ENCODE measurements around the gene GALNS.
"Not testable (repeated sequence)": the region's sequence is repeated elsewhere in the genome, so short reads cannot be mapped to it uniquely, and the experiment has no call there.

The GALNS gene

GRCh38 chr16:88798772-88799455 is 57.8 kb downstream of the GALNS start:
- no peak for DNase-seq

- DNase-seq, result no peak
Observed at GRCh38 chr16:88798073-88798472, 58.7 kb downstream of the GALNS start.

GRCh38 chr16:88796278-88796677 is 60.5 kb downstream of the GALNS start:
- DNase-seq, result no peak

- DNase-seq, result no peak
Observed at GRCh38 chr16:88793251-88793954, 63.3 kb downstream of the GALNS start.

GRCh38 chr16:88792668-88793250 is 64.0 kb downstream of the GALNS start:
- no peak for DNase-seq

- no peak for DNase-seq
Observed at GRCh38 chr16:88792078-88792550, 64.6 kb downstream of the GALNS start.

GRCh38 chr16:88790312-88791211 is 66.2 kb downstream of the GALNS start:
- no peak for DNase-seq

GRCh38 chr16:88789594-88789993 is 67.2 kb downstream of the GALNS start:
- no peak for DNase-seq

GRCh38 chr16:88788749-88789148 is 68.0 kb downstream of the GALNS start:
- not testable (repeated sequence) for DNase-seq

GRCh38 chr16:88787579-88788314 is 69.0 kb downstream of the GALNS start:
- no peak for DNase-seq

- peak; percentile 78 for DNase-seq
Observed at GRCh38 chr16:88785106-88785924, 71.4 kb downstream of the GALNS start, which contains the start of gene PIEZO1. PIEZO1 (minus strand) TSS chr16:88785220; CDS start chr16:88784964, 256 bp downstream.

GRCh38 chr16:88784856-88785105 is 72.0 kb downstream of the GALNS start:
- no peak for DNase-seq

- peak; percentile 50 for DNase-seq
Observed at GRCh38 chr16:88784074-88784855, 72.5 kb downstream of the GALNS start.

GRCh38 chr16:88783391-88784073 is 73.2 kb downstream of the GALNS start:
- no peak for DNase-seq

- peak; percentile 75 for DNase-seq
Observed at GRCh38 chr16:88782454-88783390, 74.0 kb downstream of the GALNS start.

- peak; percentile 72 for DNase-seq
Observed at GRCh38 chr16:88781140-88782077, 75.3 kb downstream of the GALNS start.

Measured in stimulated activated CD4-positive, alpha-beta T cell treated with anti-CD3 and anti-CD28 coated beads, Interleukin-12 subunit alpha, Interleukin-12 subunit beta, amount 100 ng/mL, for 4 hours (primary cell).